KMS-11 (cell line): ENCODE data around the gene WNT10A.

Experiments
- H2AFZ ChIP-seq: fragments of 200-600 bp; sonication (generic); 2 replicates; pipeline ENCODE4 v1.6.1; 2016; ENCODE audit warnings: antibody characterized with exemption, mixed run types, low read depth
- H3K27ac ChIP-seq: fragments of 200-600 bp; sonication (generic); 2 replicates; pipeline ENCODE4 v1.6.1; 2016; ENCODE audit warnings: mild to moderate bottlenecking, mixed run types
- H3K27me3 ChIP-seq: fragments of 200-600 bp; sonication (generic); 2 replicates; pipeline ENCODE4 v1.6.1; 2017; ENCODE audit warnings: mild to moderate bottlenecking, low read depth, mixed run types, moderate library complexity; ENCODE audit not compliant: insufficient read depth
- H3K36me3 ChIP-seq: fragments of 200-600 bp; sonication (generic); 2 replicates; pipeline ENCODE4 v1.6.1; 2017; ENCODE audit warnings: mild to moderate bottlenecking, mixed run types; ENCODE audit not compliant: insufficient read depth
- H3K4me1 ChIP-seq: fragments of 200-600 bp; sonication (generic); 2 replicates; pipeline ENCODE4 v1.6.1; 2016; ENCODE audit warnings: mild to moderate bottlenecking, low read depth, mixed run types; ENCODE audit not compliant: poor library complexity, severe bottlenecking
- H3K4me2 ChIP-seq: fragments of 200-600 bp; sonication (generic); 2 replicates; pipeline ENCODE4 v1.7.0; 2016; ENCODE audit warnings: mild to moderate bottlenecking, mixed run types
- H3K4me3 ChIP-seq: fragments of 200-600 bp; sonication (generic); IDR thresholded peaks from 2 replicates; pipeline ENCODE4 v1.6.1; 2017; ENCODE audit warnings: low read depth, low read length, mixed read lengths; ENCODE audit not compliant: insufficient read depth
- H3K79me2 ChIP-seq: fragments of 200-600 bp; sonication (generic); 2 replicates; pipeline ENCODE4 v1.6.1; 2016; ENCODE audit warnings: low read depth, mixed run types; ENCODE audit not compliant: insufficient read depth
- H3K9ac ChIP-seq: fragments of 200-600 bp; sonication (generic); 2 replicates; pipeline ENCODE4 v1.6.1; 2016; ENCODE audit warnings: mild to moderate bottlenecking, mixed run types
- H4K20me1 ChIP-seq: fragments of 200-600 bp; sonication (generic); 2 replicates; pipeline ENCODE4 v1.6.1; 2016; ENCODE audit warnings: mild to moderate bottlenecking, mixed run types; ENCODE audit not compliant: insufficient read depth
- CTCF ChIP-seq: fragments of 200-600 bp; sonication (generic); conservative IDR thresholded peaks from 2 replicates; pipeline ENCODE4 v1.6.1; 2017; ENCODE audit warnings: low read depth, mild to moderate bottlenecking, antibody characterized with exemption, low read length, moderate library complexity, mixed read lengths

WNT10A gene

DNA sequence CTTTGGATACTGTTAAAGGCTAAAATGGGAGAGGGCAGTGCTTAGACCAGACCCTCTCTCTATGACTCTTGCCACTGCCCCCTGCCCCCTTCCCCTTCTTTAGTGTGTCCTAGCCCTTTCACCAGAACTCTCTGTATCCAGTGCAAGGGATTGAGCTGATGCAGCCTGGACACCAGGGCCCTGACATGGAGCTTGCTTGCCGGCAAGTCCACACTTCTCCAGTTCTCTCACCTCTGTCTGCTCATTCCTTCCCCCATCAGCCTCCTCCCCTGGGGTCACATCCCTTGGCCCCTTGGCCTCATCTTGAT, 22.6 kb upstream of the WNT10A start:
- no peak overlapping the region for H3K27ac ChIP-seq
- no peak overlapping the region for H2AFZ ChIP-seq
- H4K20me1 ChIP-seq = no peaks in the 10 kb centered on the region
- no peak for TF ChIP-seq CTCF
- no peaks in the 10 kb centered on the region for H3K36me3 ChIP-seq
- H3K27me3 ChIP-seq = peaks cover 53% of the 10 kb centered on the region
- no peak overlapping the region for H3K9ac ChIP-seq
- H3K79me2 ChIP-seq = no peaks in the 10 kb centered on the region
- no peak overlapping the region for H3K4me3 ChIP-seq
- H3K4me1 ChIP-seq = peaks cover 3% of the 10 kb centered on the region
- H3K4me2 ChIP-seq = no peak overlapping the region

DNA sequence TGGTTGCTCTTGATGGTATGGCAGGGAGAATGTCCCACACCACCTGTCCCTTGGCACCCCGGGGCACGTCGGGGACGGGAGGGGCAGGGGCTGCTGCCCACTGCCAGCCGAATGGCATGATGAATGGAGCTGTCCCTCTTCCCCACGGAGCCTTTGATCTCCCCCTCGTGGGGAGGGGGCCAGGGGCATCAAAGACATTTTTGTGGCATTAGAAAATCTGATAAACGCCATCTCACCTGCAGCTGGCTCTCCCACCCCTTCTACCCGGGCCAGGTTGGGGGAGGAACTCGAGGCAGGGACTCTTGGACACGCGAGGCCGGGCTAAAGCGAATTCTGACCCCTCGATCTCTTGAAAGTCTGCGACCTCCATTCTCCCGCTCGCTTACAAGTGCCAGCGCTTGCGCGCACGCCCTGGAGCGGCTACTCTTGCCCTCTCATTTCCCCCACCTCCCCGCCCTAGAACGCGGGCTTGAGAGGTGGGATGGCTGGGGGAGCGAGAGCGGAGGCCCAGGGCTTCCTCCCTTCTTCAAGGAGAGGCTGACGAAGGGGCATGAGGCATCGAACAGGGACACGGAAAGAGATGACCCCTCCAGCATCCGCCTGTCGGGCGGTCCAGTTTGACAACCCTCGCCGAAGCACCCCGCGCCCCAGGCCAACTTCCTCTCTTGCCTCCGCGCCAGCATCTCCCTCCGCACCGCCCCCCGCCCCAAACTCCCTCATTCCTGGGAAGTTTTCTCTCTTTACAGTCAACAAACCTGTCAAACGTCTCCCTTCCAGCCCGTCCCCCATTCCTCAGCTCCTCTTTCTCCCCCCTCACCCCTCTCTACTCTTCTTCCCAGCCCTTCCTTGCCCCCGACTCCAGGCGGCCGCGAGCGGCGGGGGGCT, 21.7 kb upstream of the WNT10A start:
- TF ChIP-seq CTCF = no peak
- no peak overlapping the region for H3K4me3 ChIP-seq
- no peak overlapping the region for H2AFZ ChIP-seq
- peaks cover 48% of the 10 kb centered on the region for H3K27me3 ChIP-seq
- no peak overlapping the region for H3K4me2 ChIP-seq
- no peak overlapping the region for H3K27ac ChIP-seq
- no peaks in the 10 kb centered on the region for H3K36me3 ChIP-seq
- no peaks in the 10 kb centered on the region for H3K79me2 ChIP-seq
- H4K20me1 ChIP-seq = no peaks in the 10 kb centered on the region
- no peak overlapping the region for H3K9ac ChIP-seq
- H3K4me1 ChIP-seq = peaks cover 3% of the 10 kb centered on the region

- no peaks in the 10 kb centered on the region for H3K79me2 ChIP-seq
- TF ChIP-seq CTCF = no peak
- H2AFZ ChIP-seq = no peak within 1 kb of the TSS
- no peak within 1 kb of the TSS for H3K27ac ChIP-seq
- H3K9ac ChIP-seq = no peak within 1 kb of the TSS
- H3K4me1 ChIP-seq = peaks cover 3% of the 10 kb centered on the region
- H3K4me2 ChIP-seq = no peak within 1 kb of the TSS
- H4K20me1 ChIP-seq = no peaks in the 10 kb centered on the region
- H3K27me3 ChIP-seq = peaks cover 45% of the 10 kb centered on the region
- no peak within 1 kb of the TSS for H3K4me3 ChIP-seq
- H3K36me3 ChIP-seq = no peaks in the 10 kb centered on the region
Measured at GRCh38 chr2:218859556-218859987, 21.1 kb upstream of the WNT10A start, which contains the start of gene WNT6. WNT6 (plus strand) TSS chr2:218859805; CDS start chr2:218860038, 233 bp downstream.

GRCh38 chr2:218859988-218860831, 20.4 kb upstream of the WNT10A start:
- Histone ChIP-seq H3K27me3 (peaks cover 39% of the 10 kb centered on the region), H3K4me1 (peaks cover 3% of the 10 kb centered on the region), H3K79me2 (no peaks in the 10 kb centered on the region), H3K36me3 (no peaks in the 10 kb centered on the region), H3K9ac (no peak overlapping the region), H2AFZ (no peak overlapping the region), H3K4me3 (no peak overlapping the region), H4K20me1 (no peaks in the 10 kb centered on the region), H3K4me2 (no peak overlapping the region), H3K27ac (no peak overlapping the region)
- no peak for TF ChIP-seq CTCF
